Sigmoid colon (tissue), 4 donors: ENCODE measurements around the gene SOX30.

Experiments
- CTCF ChIP-seq, 4 experiments: fragments of 450-650 bp in 3 of 4; fragments of 200-600 bp in 1 of 4; IDR thresholded peaks; one replicate each; pipeline ENCODE4 v1.5.1; 2016 to 2019; ENCODE audit warnings: antibody characterized with exemption in 4 of 4, mild to moderate bottlenecking in 3 of 4, moderate library complexity in 2 of 4
- POLR2AphosphoS5 ChIP-seq, 4 donors: sonication (generic); formaldehyde crosslinking; IDR thresholded peaks; one replicate each; pipeline ENCODE4 v1.6.1; 2017; ENCODE audit warnings: antibody characterized with exemption in 4 of 4

DNA sequence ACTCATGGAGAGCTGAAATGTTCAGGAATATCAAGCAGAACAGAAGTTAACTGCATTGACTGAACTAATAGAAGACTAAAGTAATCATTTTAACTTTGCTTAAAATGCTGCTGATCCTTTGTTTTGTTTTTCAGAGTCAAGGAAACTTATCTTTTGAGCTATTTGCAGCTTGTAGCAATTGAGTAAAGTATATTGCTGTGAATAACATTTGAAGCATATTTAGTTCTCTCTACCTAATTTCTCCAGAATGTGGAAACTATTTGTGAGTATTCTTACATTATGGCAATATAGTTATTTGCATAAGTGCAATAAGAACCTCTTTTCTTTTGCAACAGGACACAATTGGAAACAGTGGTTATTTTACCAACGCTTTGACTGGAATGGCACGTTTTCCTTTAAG, 5.3 kb upstream of the SOX30 start:
- TF ChIP-seq CTCF (IDR thresholded peaks at IDR 0.05) (no peak), POLR2AphosphoS5 (IDR thresholded peaks at IDR 0.05) (no peak)
